Osteocyte (in vitro differentiated cells): Measurements from ENCODE around the gene AOPEP. TPM values are rescaled to one million over a fixed set of nuclear protein-coding genes. Genes with fewer than 3 reads are reported as not detected.
A peak's percentile ranks its signal among the peaks of the same experiment; 100 is the strongest.

Experiments used
- DNase-seq: peaks from one replicate; pipeline ENCODE4 v3.0.0; 2021; ENCODE audit warnings: mixed read lengths; ENCODE audit not compliant: unreplicated experiment; ENCODE audit errors: extremely low spot score
- H3K27ac Mint-ChIP-seq: one replicate; pipeline ENCODE4 v1.8.0; 2021; ENCODE audit warnings: mild to moderate bottlenecking, mixed read lengths; ENCODE audit not compliant: unreplicated experiment
- H3K27me3 Mint-ChIP-seq: one replicate; pipeline ENCODE4 v1.8.0; 2021; ENCODE audit warnings: mixed read lengths; ENCODE audit not compliant: unreplicated experiment
- H3K36me3 Mint-ChIP-seq: one replicate; pipeline ENCODE4 v1.8.0; 2021; ENCODE audit warnings: mixed read lengths; ENCODE audit not compliant: unreplicated experiment
- H3K4me1 Mint-ChIP-seq: one replicate; pipeline ENCODE4 v1.8.0; 2021; ENCODE audit warnings: mixed read lengths; ENCODE audit not compliant: unreplicated experiment
- H3K4me3 Mint-ChIP-seq: one replicate; pipeline ENCODE4 v1.8.0; 2021; ENCODE audit warnings: mild to moderate bottlenecking, moderate library complexity, mixed read lengths; ENCODE audit not compliant: unreplicated experiment
- H3K9me3 Mint-ChIP-seq: one replicate; pipeline ENCODE4 v1.8.0; 2021; ENCODE audit warnings: mixed read lengths; ENCODE audit not compliant: unreplicated experiment
- CTCF ChIP-seq: fragments of 200-600 bp; sonication (generic); IDR thresholded peaks from 2 replicates; pipeline ENCODE4 v1.5.0; 2021; ENCODE audit warnings: antibody characterized with exemption, mild to moderate bottlenecking, moderate library complexity
- total RNA-seq: library from RNA; stranded (reverse); gene quantifications from 2 replicates; pipeline ENCODE4 v1.2.1, GENCODE V29; 2021

The AOPEP gene
- total RNA-seq, 1 donor from 2014 or later = 108 TPM

- peaks cover 31% of the 10 kb centered on the region for H3K36me3 Mint-ChIP-seq
- peak overlapping the region; percentile 78 for H3K27ac Mint-ChIP-seq
- H3K4me1 Mint-ChIP-seq = peaks cover 95% of the 10 kb centered on the region
- H3K9me3 Mint-ChIP-seq = no peaks in the 10 kb centered on the region
- no peaks in the 10 kb centered on the region for H3K27me3 Mint-ChIP-seq
- no peak for DNase-seq
- no peak overlapping the region for H3K4me3 Mint-ChIP-seq
- TF ChIP-seq CTCF = no peak
These were observed 327.4 kb downstream of the AOPEP start for GRCh38 chr9:95053611-95054570.

- no peaks in the 10 kb centered on the region for H3K9me3 Mint-ChIP-seq
- peaks cover 95% of the 10 kb centered on the region for H3K4me1 Mint-ChIP-seq
- no peak for DNase-seq
- no peak for TF ChIP-seq CTCF
- H3K27me3 Mint-ChIP-seq = no peaks in the 10 kb centered on the region
- peak overlapping the region; percentile 99 for H3K27ac Mint-ChIP-seq
- peak overlapping the region; percentile 49 for H3K4me3 Mint-ChIP-seq
- H3K36me3 Mint-ChIP-seq = peaks cover 35% of the 10 kb centered on the region
These were observed 328.9 kb downstream of the AOPEP start for GRCh38 chr9:95055334-95055850.

- DNase-seq = peak; percentile 77
- no peaks in the 10 kb centered on the region for H3K27me3 Mint-ChIP-seq
- peak overlapping the region; percentile 49 for H3K4me3 Mint-ChIP-seq
- H3K4me1 Mint-ChIP-seq = peaks cover 94% of the 10 kb centered on the region
- H3K36me3 Mint-ChIP-seq = peaks cover 35% of the 10 kb centered on the region
- H3K27ac Mint-ChIP-seq = peak overlapping the region; percentile 99
- H3K9me3 Mint-ChIP-seq = no peaks in the 10 kb centered on the region
- TF ChIP-seq CTCF = no peak
These were observed 329.5 kb downstream of the AOPEP start for GRCh38 chr9:95055851-95056551.

- H3K4me1 Mint-ChIP-seq = peaks cover 88% of the 10 kb centered on the region
- H3K27ac Mint-ChIP-seq = peak overlapping the region; percentile 99
- H3K36me3 Mint-ChIP-seq = peaks cover 29% of the 10 kb centered on the region
- no peak for TF ChIP-seq CTCF
- peak overlapping the region; percentile 33 for H3K4me3 Mint-ChIP-seq
- no peaks in the 10 kb centered on the region for H3K9me3 Mint-ChIP-seq
- DNase-seq = no peak
- H3K27me3 Mint-ChIP-seq = no peaks in the 10 kb centered on the region
These were observed 330.6 kb downstream of the AOPEP start for GRCh38 chr9:95057101-95057500.
